Measurements from ENCODE around the gene CD8A.
"Not testable (repeated sequence)": the region's sequence is repeated elsewhere in the genome, so short reads cannot be mapped to it uniquely, and the experiment has no call there.

- TF ChIP-seq TOX (CRISPR knock-in tag; IDR thresholded peaks at IDR 0.05; ENCODE audit: borderline replicate concordance); ZNF8 (CRISPR knock-in tag; IDR thresholded peaks at IDR 0.05); ARNTL (CRISPR knock-in tag; IDR thresholded peaks at IDR 0.05; ENCODE audit: borderline replicate concordance, low read depth); CREB5 (CRISPR knock-in tag; IDR thresholded peaks at IDR 0.05; ENCODE audit: low read depth); ZFP30 (CRISPR knock-in tag; IDR thresholded peaks at IDR 0.05); OSR1 (CRISPR knock-in tag; IDR thresholded peaks at IDR 0.05): not testable (repeated sequence)
Observed at GRCh38 chr2:86839871-86840548, 49.3 kb upstream of the CD8A start.

Measured in SK-N-SH treated with all-trans-retinoic acid at 6 μM for 48 hours (cell line).